GM21423 (cell line): ENCODE measurements around the gene FGF6.
"Not testable (repeated sequence)": the region's sequence is repeated elsewhere in the genome, so short reads cannot be mapped to it uniquely, and the experiment has no call there.

ENCODE experiments used
- ATAC-seq: cut with Tn5 transposase; IDR thresholded peaks from one replicate; pipeline ENCODE4 v1.9.1; 2021; ENCODE audit warnings: mild to moderate bottlenecking, moderate library complexity; ENCODE audit not compliant: unreplicated experiment

FGF6 gene

DNA sequence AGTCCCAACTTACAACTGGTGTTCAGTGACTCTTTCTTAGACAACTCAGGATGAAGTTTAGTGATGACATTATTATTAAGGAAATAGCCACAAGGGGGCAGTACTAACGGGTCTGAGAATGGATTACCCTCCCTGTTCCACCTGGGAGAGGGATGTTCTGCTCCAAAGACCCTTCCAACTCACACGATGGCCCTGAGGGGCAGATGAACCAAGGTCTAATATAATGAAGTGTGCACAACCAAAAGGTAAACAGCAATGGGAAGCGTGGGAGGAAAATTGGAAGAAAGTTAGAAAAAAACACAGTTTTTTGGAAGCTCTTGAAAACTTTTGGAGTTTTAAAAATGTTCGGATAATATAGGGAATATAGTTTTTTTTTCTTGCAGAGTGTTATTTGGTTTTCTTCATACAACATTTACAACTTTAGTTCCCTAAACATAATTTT lies 24.0 kb downstream of the FGF6 start:
- ATAC-seq = no peak

DNA sequence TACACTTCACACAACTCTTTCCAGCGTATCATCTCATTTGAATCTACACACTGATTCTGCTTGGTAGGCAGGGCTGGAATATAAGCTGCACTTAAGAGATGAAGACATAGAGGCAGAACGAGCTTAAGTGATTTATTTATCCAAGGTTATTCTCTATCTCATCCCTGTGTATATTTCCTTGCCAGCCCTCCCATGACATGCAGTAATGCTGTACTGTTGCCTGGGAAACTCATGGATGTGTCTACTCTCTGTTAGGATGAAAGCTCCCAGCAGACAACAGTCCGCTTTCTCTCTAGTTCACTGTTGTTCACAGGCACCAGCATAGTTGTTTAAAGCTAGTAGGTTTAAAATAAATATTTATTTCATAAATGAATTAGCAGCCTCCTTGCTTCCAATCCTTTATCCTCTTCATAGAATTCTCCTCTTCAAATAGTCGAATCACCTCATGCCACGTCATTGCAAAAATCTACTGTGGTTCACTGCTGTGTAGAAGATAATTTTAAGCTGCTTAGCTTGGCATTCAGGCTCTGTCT lies 25.4 kb downstream of the FGF6 start:
- no peak for ATAC-seq

DNA sequence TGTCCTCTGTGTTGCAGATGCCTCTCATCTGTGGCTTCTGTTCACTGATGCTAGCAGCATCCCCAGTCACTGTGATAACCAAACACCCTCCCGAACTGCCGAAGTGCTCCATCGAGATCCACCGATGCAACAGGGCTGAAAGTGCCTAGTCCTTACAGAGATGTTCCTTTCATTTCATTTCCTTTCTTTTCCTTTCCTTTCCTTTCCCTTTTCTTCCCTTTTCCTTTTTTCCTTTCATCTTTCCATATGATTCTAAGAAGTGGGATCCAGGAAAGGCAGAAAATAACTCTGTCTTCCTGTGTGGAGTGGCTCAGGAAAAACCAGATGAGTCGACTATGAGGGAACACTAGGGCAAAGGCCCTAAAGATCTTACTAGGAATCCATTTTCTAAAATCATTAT lies 26.7 kb downstream of the FGF6 start:
- ATAC-seq = no peak

DNA sequence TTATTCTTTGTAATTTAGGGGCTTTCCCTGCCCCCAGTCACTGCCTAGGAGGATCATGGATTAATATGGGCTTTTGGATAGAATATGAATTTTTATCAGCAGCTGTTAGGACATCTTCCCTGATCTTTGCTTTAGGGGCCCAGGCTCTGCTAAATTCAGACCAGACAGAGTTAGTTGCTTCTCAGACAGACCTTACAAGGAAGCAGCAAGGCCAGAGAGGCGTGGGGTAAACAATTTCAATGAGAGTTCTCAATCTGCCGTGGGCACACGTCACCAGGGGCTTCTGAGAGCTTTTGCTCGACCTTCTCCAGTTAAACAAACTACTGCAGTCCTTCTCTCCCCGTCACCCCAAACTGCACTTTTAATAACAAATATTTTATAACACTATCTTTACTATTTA lies 27.7 kb downstream of the FGF6 start:
- ATAC-seq = no peak

DNA sequence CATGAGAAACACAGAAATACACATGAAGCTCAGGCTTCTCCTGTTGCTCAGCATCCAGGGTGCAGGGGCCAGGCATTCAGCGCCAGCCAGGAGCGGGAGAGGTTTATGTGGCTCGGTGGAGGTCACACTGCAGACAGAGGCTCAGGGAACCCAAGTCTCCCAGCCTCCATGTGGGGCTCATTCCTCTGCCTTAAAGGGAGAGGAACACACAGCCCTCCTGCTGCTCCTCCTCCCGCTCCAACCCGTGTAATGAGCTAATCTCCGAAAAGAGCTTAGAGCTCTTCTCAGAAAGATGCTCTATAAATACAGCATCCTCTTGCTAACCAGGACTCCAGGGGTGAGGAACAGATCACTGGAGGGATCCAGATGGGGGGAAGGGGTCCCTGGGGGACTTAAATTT lies 28.2 kb downstream of the FGF6 start:
- no peak for ATAC-seq

DNA sequence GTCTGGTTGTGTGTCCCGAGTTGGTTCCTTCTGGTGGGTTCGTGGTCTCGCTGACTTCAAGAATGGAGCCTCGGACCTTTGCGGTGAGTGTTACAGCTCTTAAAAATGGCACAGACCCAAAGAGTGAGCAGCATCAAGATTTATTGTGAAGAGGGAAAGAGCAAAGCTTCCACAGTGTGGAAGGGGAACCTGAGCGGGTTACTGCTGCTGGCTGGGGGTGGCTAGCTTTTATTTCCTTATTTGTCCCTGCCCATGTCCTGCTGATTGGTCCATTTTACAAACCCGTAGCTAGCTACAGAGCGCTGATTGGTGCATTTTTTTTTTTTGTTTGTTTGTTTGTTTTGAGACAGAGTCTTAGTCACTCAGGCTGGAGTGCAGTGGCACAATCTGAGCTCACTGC lies 29.3 kb downstream of the FGF6 start:
- no peak for ATAC-seq

DNA sequence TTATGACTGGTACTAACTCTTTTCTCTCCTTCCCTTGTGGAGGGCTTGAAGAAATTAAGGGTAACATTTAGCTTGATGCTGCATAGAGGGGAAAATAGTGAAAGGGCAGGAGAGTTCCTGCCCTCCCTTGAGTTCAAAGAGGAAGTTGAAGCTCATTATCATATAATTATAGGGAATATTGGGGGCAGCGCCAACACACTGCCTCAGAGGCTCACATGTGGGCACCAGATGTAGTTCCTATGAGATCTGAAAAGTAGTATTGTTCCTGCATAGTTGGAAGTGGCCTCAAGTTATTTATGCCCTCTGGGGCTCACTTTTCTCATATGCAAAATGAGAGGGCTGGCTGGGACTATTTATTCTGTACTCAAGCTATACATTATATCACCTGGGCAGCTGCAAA lies 33.1 kb downstream of the FGF6 start:
- no peak for ATAC-seq

DNA sequence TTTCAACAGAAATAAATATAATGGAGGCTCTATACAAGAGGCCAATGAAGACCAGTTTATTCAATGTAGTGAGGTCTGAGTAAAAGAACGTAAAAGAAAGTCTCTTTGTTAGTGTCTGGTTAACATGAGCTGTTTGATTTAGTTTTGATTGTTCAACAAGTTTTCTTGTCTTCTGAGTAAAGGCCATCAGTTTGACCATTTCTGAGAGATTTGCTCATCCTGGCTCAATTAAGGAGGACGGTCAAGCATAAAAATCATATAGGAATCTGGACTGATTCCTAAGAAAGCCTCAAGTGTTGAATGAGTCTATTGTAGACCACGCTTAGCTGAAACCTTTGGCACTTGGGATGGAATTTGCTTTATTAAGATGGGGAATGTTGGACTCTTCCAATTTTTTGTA lies 33.6 kb downstream of the FGF6 start:
- ATAC-seq = no peak

DNA sequence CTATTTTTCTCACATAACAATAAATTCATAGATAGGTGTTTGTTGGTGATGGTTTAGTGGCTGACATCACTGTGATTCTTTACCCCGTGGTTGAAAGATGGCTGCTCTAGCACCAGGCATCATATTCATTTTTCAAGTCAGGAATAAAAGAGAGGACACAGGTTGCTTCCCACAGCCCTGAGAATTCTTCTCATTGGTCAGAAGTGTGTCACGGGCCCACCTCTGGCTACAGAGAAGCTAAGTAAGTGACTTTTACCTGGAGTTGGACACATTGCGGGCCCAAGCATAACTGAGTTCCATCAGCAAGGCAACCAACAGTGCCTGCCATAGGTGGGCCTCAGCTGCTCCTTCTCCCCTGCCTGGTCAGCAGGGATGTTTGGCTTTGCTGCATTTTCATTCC lies 38.5 kb downstream of the FGF6 start:
- ATAC-seq = no peak

DNA sequence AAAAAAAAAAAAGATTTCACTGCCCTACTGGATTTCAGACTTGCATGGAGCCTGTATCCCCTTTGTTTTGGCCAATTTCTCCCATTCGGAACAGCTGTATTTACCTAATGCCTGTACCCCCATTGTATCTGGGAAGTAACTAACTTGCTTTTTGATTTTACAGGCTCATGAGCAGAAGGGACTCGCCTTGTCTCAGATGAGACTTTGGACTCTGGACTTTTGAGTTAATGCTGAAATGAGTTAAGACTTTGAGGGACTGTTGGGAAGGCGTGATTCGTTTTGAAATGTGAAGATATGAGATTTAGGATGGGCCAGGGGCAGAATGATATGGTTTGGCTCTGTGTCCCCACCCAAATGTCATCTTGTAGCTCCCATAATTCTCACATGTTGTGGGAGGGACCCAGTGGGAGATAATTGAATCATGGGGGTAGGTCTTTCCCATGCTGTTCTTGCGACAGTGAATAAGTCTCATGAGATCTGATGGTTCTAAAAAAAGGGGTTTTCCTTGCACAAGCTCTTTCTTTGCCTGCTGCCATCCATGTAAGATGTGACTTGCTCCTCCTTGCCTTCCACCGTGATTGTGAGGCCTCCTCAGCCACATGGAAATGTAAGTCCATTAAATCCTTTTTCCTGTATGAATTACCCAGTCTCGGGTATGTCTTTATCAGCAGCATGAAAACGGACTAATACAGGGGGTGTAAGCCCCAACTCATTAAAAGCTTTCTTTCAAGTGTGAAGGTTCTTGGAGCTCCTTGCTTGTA lies 40.6 kb downstream of the FGF6 start:
- not testable (repeated sequence) for ATAC-seq

DNA sequence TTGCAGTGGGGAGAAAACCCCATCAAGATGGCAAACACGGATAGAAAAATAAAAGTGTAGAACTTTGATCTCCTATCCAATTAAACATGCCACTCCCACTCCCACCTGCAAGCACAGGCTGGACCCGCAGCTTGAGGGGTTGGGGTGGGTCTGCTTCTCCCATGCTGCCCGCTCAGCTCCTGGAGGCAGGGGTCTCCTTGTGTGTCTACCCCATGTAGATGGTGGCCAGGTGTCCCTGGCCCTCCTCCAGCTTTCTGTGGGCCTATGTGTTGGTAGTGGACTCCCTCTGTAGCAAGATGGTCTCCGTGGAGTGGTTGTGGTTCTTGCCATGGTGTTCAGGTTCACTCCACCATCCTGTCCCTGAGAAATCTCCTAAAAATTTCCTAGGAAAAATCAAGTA lies 42.6 kb downstream of the FGF6 start:
- no peak for ATAC-seq

DNA sequence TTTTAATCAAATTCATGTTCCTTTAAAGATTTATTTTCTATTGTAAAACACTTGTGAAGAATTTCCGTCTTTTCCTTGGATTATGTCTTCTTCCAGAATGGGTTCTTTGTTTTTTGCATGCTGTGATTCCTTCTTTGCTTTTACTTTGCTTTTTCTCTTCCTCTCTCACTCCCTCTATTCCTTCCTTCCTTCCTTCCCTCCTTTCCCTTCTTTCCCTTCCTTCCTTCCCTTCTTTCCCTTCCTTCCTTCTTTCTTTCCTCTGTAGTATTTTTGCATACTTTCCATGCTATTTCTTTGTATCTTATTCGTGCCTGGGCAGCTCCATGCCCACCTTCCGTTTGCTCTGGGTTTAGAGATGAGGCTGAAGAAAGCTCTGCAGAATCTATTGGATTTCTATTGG lies 44.5 kb downstream of the FGF6 start:
- no peak for ATAC-seq

DNA sequence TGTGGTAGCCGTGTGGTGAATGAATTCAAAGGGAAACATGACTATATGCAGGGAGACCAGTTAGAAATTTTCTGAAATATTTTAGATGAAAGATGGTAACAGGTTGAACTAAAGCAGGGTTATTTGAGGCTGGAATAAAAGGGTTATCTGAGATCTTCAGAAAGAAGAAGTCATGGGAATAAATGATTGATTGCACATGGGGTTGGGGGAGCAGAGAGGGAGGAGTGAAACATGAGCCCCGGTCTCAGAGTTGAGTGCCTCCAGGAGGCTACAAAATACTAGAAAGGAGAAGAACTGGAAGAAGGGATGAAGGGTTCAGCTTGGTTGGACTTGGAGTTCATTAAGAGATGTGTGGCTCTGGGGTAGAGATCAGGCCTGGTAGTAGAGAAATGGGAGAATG lies 49.8 kb downstream of the FGF6 start:
- no peak for ATAC-seq

DNA sequence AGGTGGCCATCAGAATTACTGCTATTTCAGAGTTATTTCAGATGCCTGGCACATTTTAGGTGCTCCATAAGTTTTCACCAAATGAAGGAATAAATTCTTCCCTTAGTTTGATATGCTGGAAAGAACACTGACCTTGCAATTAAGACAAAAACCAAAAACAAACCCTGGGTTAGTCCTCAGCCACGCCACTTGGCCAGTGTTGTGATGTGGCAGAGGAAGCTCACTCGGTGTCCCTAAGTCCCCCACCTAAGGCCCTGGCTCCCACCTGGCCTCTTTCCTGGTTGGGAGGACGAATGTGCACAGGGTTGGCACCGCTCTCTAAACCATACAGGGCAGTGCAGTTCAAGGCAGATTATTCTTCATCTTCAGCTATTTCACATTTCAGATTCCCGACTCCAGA lies 52.4 kb downstream of the FGF6 start:
- no peak for ATAC-seq

DNA sequence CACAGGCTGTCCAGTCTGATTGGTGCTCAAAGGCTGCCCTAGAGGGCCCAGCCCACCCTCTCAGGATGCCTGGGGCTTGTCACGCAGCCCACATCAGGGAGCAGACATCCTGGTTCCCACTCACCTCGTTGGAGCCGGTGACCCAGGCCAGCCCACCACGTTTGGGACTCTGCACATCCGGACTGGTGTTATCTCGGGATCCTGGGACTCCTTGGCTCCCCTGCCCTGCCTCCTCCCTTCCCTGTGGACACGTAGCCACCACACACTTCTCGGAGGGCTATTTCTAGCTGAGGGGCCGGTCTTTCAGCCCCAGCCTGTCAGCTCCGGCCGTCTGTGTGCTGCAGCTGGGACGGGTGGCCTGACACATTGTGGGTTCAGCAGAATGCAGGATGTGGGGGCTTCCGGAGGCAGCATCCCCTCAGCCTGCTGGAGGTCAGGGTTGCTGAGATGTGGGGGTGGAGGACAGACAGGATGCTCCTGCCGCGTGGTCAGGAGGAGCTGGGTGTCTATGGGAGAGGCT lies 53.3 kb downstream of the FGF6 start:
- no peak for ATAC-seq

DNA sequence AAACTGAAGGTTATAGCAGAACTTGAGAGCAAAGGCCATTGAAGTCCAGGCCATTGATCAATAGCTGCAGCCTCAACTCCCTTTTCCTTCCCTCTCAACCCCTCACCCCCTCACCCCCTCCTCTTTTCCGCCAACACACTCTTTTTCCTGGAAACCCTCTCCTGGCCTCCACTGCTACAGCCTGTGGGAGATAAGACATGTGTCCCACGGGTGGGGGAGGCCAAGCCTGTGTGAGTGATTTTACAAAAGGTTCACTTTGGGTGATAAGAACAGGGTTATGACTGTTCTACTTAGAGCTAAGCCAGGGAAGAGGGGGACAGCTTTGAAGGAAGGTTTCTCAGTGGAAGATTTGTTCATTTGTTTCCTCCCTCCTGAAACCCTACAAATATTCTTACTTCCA lies 57.0 kb downstream of the FGF6 start:
- ATAC-seq = no peak

DNA sequence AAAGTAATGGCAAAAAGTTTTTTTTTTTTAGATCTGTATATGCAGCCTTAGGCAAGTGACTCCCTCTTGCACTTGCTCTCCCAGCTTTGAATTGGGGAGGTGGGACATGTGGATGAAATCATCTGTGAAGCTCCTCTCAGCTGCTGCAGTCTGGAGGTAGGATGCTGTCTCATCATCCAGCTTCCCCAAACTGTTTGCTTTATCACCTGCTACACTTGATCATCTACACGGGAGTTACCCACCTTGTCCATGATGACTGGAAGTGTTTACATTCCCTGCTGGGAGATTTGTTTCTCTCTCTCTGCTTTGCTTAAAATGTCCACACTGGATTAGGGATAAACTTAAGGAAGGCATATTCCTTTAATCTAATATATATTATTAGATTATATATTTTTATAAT lies 57.6 kb downstream of the FGF6 start:
- no peak for ATAC-seq

DNA sequence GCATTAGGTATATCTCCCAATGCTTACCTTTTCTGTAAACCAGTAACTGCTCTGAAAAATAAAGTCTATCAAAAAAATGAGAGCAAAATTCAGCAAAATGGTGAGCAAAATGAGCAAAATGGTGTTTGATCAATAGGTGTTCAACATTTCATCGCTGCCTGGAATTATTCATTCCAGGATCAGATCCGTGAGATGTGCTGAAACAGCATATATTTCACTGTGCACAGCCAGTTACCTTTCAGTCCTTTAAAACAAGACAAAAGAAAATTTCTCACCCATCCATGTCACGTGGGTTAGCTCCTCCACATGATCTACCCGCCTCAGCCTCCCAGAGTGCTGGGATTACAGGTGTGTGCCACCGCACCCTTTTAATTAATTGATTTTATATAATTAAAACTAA lies 58.0 kb downstream of the FGF6 start:
- no peak for ATAC-seq

DNA sequence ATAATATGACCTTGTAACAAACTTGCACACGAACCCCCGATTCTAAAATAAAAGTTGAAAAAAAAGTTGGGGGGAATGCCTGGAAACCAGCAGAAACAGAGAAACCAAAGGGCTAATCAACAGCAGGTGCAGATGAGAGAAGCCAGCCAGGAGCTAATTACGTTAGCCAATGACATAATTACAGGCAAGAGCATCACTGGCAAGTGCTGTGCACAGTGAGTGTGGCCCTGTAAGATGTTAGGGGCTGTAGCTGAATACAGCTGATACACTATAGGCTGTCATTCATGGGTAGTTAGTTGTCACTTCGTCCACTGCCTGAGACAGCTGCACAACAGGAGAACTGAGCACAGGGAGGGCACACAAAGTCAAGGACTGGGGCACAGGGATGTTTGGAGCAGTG lies 58.8 kb downstream of the FGF6 start:
- no peak for ATAC-seq
